GM06990 (cell line): ENCODE measurements around the gene ACTR2.

ENCODE experiments used
- DNase-seq: peaks from one replicate; pipeline ENCODE4 v3.0.0-alpha.2; 2011; ENCODE audit not compliant: insufficient read length; ENCODE audit errors: extremely low read depth
- H3K27me3 ChIP-seq: replicated peaks from 2 replicates; pipeline ENCODE4 v1.6.0; 2011; ENCODE audit warnings: low read length; ENCODE audit not compliant: control insufficient read depth, insufficient read depth
- H3K36me3 ChIP-seq: 2 replicates; pipeline ENCODE4 v1.5.1; 2011; ENCODE audit warnings: low read length; ENCODE audit not compliant: control insufficient read depth, insufficient read depth
- H3K4me3 ChIP-seq: replicated peaks from 2 replicates; pipeline ENCODE4 v1.5.1; 2011; ENCODE audit warnings: low read depth, mild to moderate bottlenecking, control low read depth, low read length
- CTCF ChIP-seq: IDR thresholded peaks from 2 replicates; pipeline ENCODE4 v1.5.1; 2011; ENCODE audit warnings: low read length, control low read depth, mild to moderate bottlenecking, inconsistent platforms; ENCODE audit not compliant: insufficient read depth, poor library complexity, severe bottlenecking

Gene ACTR2

DNA sequence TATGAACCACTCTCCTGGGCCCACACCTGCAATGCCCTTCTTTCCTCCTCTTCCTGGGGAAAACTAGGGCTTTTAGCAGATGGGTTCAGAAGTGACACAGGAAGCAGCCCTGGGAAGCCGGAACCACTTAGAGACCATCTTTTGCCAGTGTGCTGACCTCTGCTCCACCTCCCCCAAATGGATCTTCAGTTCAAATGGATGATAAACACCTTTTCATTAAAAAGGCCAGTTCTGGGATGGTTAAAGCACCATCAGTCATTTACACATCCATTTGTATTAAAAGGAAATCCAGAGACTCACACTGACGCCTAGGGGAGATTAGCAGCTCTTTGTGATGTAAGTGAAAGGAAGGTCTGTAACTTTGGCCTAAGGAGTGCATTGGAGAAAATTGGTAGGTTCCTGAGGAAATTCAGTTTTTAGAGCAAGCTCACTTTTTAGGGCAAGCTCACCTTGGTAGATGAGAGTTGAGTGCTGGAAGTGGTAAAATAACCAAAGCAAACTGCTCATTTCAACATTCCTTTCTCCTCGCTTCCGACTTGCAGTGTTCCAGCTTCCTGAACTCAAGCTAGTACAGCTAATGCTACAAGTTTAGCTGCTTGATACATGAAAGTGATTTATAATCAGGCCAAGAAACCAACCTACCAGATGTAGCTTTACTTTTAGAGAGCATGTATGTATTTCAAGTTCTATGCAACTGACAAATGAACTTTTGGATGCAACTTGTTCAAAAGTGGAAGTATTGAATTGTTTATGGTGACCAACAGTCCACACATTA lies 47.7 kb downstream of the ACTR2 start:
- H3K4me3 ChIP-seq, result no peak overlapping the region
- H3K27me3 ChIP-seq, result no peaks in the 10 kb centered on the region
- no peak for DNase-seq
- no peak for TF ChIP-seq CTCF
- H3K36me3 ChIP-seq, result peaks cover 4% of the 10 kb centered on the region

DNA sequence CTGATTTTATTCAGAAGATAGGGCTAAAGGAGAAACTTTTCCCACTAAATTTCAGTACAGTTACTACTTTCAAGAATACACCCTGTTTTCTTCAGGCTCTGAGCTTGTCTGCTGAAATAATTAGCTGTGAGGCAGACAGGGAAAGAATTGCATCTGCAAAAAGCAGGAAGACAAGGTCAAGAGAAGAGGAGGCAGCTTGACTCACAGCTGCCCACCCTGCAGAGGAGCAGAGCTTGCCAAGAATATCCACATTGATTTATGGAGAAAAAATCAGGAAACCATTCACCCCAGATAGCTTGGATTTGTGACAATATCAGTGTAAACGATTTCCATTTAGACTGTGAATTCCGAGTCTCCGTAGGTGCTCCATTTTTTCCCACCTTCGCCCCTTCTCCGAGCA lies 49.0 kb downstream of the ACTR2 start:
- no peaks in the 10 kb centered on the region for H3K27me3 ChIP-seq
- no peak for TF ChIP-seq CTCF
- H3K4me3 ChIP-seq, result no peak overlapping the region
- DNase-seq, result no peak
- peaks cover 4% of the 10 kb centered on the region for H3K36me3 ChIP-seq

- Histone ChIP-seq H3K4me3 (no peak overlapping the region), H3K27me3 (no peaks in the 10 kb centered on the region), H3K36me3 (peaks cover 4% of the 10 kb centered on the region)
- no peak for DNase-seq
- TF ChIP-seq CTCF, result no peak
Measured at GRCh38 chr2:65277118-65277517, 49.5 kb downstream of the ACTR2 start.

GRCh38 chr2:65277791-65278483 lies 50.3 kb downstream of the ACTR2 start:
- peaks cover 4% of the 10 kb centered on the region for H3K36me3 ChIP-seq
- no peak for TF ChIP-seq CTCF
- H3K27me3 ChIP-seq, result no peaks in the 10 kb centered on the region
- DNase-seq, result no peak
- H3K4me3 ChIP-seq, result no peak overlapping the region

- peaks cover 4% of the 10 kb centered on the region for H3K36me3 ChIP-seq
- no peak for DNase-seq
- no peak overlapping the region for H3K4me3 ChIP-seq
- TF ChIP-seq CTCF, result no peak
- no peaks in the 10 kb centered on the region for H3K27me3 ChIP-seq
Measured at GRCh38 chr2:65278531-65278981, 50.9 kb downstream of the ACTR2 start.

DNA sequence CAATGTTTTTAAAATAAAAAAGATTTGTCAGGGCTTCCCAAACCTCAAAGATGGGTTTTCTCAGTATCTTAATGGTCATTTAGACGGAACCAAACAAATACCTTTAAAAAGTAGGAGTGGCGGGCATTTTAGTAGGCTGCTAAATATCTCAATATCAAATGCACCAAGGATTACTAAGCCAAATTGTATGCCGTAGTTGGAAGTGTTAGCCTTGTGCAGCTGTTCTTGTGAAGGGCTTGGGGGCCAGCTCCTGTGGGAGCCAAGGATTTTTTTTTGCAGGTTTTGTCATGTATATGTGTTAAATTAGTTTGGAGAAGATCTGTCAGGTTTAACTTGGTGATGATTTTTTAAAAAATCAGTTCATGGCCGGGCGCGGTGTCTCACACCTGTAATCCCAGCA lies 52.1 kb downstream of the ACTR2 start:
- H3K4me3 ChIP-seq, result no peak overlapping the region
- peaks cover 4% of the 10 kb centered on the region for H3K36me3 ChIP-seq
- no peak for DNase-seq
- H3K27me3 ChIP-seq, result no peaks in the 10 kb centered on the region
- no peak for TF ChIP-seq CTCF
